Omental fat pad (tissue), 4 donors: ENCODE measurements around the gene EDEM1. TPM values are rescaled to one million over a fixed set of nuclear protein-coding genes. Genes with fewer than 3 reads are reported as not detected.

Experiments used
- ATAC-seq: fragments of 150-250 bp; one replicate; pipeline ENCODE4 v1.9.1; 2016; ENCODE audit warnings: mild to moderate bottlenecking, moderate library complexity; ENCODE audit not compliant: low FRiP score
- DNase-seq: peaks from one replicate; pipeline ENCODE4 v3.0.0-alpha.2; 2019; ENCODE audit warnings: low spot score
- total RNA-seq, 4 donors: library from RNA; depleted of rRNA; stranded (reverse); fragments of >200 nt; gene quantifications; one replicate each; pipeline ENCODE4 v1.1.0, GENCODE V29; 2016
- TF ChIP-seq, protein P1 (sequence below), 3 donors: fragments of 450-650 bp; IDR thresholded peaks; one replicate each; pipeline ENCODE4 v1.5.1; 2016 to 2017; ENCODE audit warnings: antibody characterized with exemption in 3 of 3, mild to moderate bottlenecking in 3 of 3, moderate library complexity in 2 of 3

The EDEM1 gene
- total RNA-seq, 4 donors from 2014 or later = 32.7 to 69.4 (median 49.9) TPM

DNA sequence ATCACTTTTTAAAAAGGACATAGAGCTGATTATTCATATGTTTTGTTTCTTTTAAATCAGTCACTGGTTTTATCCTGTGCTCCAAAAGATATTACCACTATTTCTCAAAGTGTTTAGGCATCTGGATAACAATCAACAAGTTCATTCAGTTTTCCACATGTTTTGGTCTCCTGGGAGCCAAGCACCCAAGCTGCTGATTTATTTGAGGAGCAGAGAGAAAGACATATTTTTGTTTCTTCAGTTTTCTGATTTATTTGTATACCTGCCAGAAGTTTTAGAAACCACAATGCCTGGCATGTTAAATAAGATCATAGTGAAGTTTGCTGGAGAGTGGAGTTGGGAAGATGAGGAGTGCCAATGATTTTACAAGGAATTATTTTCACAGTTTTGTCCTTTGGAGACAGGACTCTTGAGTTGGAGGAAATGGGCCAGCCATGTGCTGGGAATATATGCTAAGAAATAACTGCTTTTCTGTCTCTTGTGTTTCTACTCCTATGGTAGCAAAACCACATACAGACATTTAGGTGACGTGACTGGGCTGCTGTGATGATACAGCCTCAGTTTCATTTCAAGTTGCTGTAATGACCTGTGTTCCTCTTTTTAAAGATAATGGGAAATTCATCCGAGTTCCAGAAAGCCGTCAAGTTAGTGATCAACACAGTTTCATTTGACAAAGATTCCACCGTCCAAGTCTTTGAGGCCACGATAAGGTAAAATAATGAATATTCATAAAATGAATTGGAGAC is 11.7 kb downstream of the EDEM1 start:
- TF ChIP-seq, protein P1, sequence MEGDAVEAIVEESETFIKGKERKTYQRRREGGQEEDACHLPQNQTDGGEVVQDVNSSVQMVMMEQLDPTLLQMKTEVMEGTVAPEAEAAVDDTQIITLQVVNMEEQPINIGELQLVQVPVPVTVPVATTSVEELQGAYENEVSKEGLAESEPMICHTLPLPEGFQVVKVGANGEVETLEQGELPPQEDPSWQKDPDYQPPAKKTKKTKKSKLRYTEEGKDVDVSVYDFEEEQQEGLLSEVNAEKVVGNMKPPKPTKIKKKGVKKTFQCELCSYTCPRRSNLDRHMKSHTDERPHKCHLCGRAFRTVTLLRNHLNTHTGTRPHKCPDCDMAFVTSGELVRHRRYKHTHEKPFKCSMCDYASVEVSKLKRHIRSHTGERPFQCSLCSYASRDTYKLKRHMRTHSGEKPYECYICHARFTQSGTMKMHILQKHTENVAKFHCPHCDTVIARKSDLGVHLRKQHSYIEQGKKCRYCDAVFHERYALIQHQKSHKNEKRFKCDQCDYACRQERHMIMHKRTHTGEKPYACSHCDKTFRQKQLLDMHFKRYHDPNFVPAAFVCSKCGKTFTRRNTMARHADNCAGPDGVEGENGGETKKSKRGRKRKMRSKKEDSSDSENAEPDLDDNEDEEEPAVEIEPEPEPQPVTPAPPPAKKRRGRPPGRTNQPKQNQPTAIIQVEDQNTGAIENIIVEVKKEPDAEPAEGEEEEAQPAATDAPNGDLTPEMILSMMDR (IDR thresholded peaks at IDR 0.05) = no peak
- ATAC-seq (no peak), DNase-seq (no peak)

DNA sequence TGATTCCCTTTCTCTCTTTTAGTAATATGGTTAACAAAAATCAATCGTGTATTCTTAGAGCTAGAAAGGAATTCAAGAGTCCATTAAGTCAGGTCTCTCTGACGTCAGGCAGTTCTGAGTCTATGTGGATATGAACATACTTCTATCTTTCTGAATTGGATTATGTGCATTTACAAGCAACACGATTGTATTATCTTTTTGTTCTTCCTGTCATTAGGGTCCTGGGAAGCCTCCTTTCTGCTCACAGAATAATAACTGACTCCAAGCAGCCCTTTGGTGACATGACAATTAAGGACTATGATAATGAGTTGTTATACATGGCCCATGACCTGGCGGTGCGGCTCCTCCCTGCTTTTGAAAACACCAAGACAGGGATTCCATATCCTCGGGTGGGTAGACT is 14.0 kb downstream of the EDEM1 start:
- no peak for DNase-seq
- TF ChIP-seq, protein P1 (IDR thresholded peaks at IDR 0.05) = no peak
- no peak for ATAC-seq

DNA sequence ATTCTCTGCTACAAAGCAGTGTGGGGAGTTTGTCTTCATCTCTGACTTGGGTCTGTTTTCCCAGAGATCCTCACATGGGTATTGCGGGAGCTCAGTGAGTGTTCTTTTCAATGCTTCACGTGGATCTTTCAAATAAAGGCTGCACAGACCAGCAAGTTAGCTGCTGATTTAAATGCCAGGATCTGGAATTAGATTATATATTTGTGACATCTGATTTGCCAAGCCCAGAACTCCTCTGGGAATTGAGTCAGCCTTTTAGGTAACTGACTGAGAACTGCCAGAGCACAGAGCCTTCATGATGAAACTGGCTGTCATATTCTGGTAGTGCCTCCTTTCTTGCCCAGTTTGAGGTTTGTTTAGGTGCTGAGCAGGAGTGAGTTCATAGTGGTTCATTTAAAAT is 14.7 kb downstream of the EDEM1 start:
- ATAC-seq (no peak), DNase-seq (no peak)
- TF ChIP-seq, protein P1 (IDR thresholded peaks at IDR 0.05) = no peak

DNA sequence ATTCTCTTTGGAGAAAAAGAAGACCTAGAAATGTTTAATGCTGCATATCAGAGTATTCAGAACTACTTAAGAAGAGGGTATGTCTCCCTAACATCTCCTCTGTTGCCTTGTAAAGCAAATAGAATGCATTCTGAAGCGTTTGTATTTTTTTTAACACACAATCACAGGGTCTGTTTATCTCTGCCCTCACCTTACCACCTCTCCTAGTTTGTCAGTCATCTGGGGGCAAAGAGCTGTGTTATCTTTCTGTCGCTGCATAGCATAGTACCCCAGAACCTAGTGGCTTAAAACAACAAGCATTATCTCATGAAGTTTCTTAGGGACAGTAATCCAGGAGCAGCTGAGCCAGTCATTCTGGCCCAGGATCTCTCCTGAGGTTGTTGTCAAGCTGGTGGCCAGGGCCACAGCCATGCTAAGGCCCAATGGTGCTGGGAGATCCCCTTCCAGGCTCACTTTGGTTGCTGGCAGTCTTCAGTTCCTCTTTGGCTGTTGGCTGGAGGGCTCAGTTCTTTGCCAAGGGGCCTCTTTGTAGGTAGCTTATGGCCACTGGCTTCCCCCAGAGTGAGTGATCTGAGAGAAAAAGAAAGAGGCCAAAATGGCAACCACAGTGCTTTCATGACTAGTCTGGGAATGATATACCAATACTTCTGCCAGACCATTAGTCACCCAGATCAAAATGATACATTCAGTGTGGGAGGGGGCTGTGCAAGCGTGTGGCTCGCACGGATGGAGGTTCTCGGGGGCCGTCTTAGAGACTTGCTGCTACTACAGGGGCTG is 17.8 kb downstream of the EDEM1 start:
- DNase-seq = no peak
- TF ChIP-seq, protein P1 (IDR thresholded peaks at IDR 0.05) = no peak
- no peak for ATAC-seq

DNA sequence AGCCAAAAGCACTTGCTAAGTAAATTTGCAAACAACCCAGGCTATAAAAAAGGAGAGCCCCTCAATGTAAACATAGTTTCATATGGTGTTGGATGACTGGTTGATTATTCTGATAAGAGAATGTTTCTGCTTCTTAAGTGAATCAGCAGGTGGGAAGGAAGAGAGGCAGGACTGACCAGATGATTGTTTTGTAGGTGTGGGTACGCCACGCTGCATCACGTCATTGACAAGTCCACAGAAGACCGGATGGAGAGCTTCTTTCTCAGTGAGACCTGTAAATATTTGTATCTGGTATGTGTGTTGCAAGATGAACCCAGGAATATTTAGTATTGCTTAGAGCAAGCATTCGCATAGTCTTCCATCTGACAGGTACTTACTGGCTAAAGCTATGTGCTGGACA is 23.4 kb downstream of the EDEM1 start:
- no peak for DNase-seq
- TF ChIP-seq, protein P1 (IDR thresholded peaks at IDR 0.05) = no peak
- ATAC-seq = no peak

DNA sequence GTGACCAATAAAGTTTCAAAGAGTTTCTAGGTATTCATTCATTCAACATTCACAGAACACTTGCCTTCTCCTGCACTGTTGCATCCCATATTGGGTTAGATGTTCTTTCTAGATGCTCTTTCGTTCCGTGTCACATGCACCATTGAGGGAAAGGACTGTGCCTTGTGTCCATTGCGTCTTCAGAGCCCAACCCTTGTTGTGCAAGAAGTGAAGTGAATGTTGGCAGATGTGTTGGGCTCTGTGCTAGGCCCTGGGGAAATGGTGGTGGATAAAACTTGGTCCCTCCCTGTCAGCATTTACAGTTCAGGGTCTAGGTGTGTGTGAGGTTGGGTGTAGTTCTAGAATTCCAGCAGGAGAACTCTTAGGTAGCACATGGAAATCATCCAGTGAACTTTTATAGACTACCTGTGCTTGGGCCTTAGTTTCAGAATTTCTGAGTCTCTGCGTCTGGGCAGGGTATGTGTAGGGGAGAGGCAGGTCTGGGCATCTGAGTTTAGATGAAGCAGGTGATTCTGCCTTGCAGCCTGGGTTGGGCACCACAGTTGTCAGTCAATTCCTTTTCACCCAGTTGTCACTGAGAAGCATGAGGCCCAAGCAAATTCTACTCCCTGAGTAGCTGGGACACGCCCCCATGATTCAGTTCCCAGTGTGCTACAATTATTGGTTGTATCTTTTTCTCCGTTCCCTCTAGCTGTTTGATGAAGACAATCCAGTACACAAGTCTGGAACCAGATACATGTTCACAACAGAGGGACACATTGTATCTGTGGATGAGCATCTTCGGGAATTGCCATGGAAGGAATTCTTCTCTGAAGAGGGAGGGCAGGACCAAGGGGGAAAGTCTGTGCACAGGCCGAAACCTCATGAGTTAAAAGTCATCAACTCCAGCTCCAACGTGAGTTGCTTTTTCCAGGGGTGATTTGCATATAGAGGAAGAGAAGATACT is 25.4 kb downstream of the EDEM1 start:
- no peak for DNase-seq
- TF ChIP-seq, protein P1 (IDR thresholded peaks at IDR 0.05) = no peak
- ATAC-seq = no peak
